Suprapubic skin (tissue), 4 donors: ENCODE results near the gene PSAP.

Source experiments
- EP300 ChIP-seq: sonication (generic); formaldehyde crosslinking; IDR thresholded peaks from one replicate; pipeline ENCODE4 v1.6.1; 2017; ENCODE audit warnings: antibody characterized with exemption
- POLR2AphosphoS5 ChIP-seq, 3 donors: sonication (generic); formaldehyde crosslinking; IDR thresholded peaks; one replicate each; pipeline ENCODE4 v1.6.1; 2017; ENCODE audit warnings: antibody characterized with exemption in 3 of 3

- TF ChIP-seq EP300 (no peak), POLR2AphosphoS5 (IDR thresholded peaks at IDR 0.05) (no peak)
Observed at GRCh38 chr10:71771204-71771603, 79.8 kb downstream of the PSAP start.
